NB4 (cell line): ENCODE measurements around the gene FAM120B.

ENCODE experiments used
- MYC ChIP-seq: IDR thresholded peaks from 2 replicates; pipeline ENCODE4 v1.6.1; 2011; ENCODE audit warnings: low read depth, low read length
- POLR2A ChIP-seq: IDR thresholded peaks from 2 replicates; pipeline ENCODE4 v1.6.1; 2011; ENCODE audit warnings: mild to moderate bottlenecking; ENCODE audit not compliant: insufficient read length; ENCODE audit errors: extremely low read depth
- TF ChIP-seq, protein P1 (sequence below): IDR thresholded peaks from one replicate; pipeline ENCODE4 v1.5.1; 2012; ENCODE audit warnings: low read depth, low read length
- TF ChIP-seq, protein P2 (sequence below): IDR thresholded peaks from 2 replicates; pipeline ENCODE4 v1.6.1; 2011; ENCODE audit warnings: low read depth, low read length

DNA sequence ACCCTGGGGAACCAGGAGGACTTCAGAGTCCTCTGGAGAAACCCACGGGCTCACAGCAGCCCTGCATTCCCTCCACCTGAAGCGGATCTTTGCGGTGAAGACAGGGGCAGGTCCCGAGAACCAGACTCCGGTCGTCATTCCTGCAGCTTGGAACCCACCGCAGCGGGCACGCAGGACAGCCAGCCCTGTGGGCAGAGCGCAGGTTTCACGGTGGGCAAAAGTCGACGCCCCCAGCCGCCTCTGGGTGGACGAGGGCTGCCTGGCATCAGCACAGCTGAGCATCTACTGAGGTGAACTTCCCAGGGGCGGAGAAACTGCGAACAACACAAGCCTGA, 128.2 kb downstream of the FAM120B start:
- TF ChIP-seq, protein P1, sequence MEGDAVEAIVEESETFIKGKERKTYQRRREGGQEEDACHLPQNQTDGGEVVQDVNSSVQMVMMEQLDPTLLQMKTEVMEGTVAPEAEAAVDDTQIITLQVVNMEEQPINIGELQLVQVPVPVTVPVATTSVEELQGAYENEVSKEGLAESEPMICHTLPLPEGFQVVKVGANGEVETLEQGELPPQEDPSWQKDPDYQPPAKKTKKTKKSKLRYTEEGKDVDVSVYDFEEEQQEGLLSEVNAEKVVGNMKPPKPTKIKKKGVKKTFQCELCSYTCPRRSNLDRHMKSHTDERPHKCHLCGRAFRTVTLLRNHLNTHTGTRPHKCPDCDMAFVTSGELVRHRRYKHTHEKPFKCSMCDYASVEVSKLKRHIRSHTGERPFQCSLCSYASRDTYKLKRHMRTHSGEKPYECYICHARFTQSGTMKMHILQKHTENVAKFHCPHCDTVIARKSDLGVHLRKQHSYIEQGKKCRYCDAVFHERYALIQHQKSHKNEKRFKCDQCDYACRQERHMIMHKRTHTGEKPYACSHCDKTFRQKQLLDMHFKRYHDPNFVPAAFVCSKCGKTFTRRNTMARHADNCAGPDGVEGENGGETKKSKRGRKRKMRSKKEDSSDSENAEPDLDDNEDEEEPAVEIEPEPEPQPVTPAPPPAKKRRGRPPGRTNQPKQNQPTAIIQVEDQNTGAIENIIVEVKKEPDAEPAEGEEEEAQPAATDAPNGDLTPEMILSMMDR: no peak
- no peak for TF ChIP-seq POLR2A
- TF ChIP-seq, protein P2, sequence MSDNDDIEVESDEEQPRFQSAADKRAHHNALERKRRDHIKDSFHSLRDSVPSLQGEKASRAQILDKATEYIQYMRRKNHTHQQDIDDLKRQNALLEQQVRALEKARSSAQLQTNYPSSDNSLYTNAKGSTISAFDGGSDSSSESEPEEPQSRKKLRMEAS: no peak
- TF ChIP-seq MYC: no peak
